ENCODE measurements around the gene B3GNT2.
A peak's percentile ranks its signal among the peaks of the same experiment; 100 is the strongest.
"Not testable (repeated sequence)": the region's sequence is repeated elsewhere in the genome, so short reads cannot be mapped to it uniquely, and the experiment has no call there.

B3GNT2 gene

GRCh38 chr2:62227386-62228075, 31.6 kb downstream of the B3GNT2 start:
- intact Hi-C loops (cut with DNase I): no loop called here
- DNase-seq: no peak

GRCh38 chr2:62229082-62229605, 33.2 kb downstream of the B3GNT2 start:
- DNase-seq: no peak
- intact Hi-C loops (cut with DNase I): no loop called here

GRCh38 chr2:62231541-62231940, 35.6 kb downstream of the B3GNT2 start:
- intact Hi-C loops (cut with DNase I): no loop called here
- DNase-seq: peak in 1 of 10 donors; percentile 32

- intact Hi-C loops (cut with DNase I): no loop called here
Observed at GRCh38 chr2:62234755-62235655, 39.1 kb downstream of the B3GNT2 start.

GRCh38 chr2:62236499-62236898, 40.6 kb downstream of the B3GNT2 start:
- DNase-seq: no peak

More at GRCh38 chr2:62234755-62235655, 39.1 kb downstream of the B3GNT2 start:
- DNase-seq: peak in 3 of 10 donors; percentile 22 to 83 (median 27)

GRCh38 chr2:62238236-62238635, 42.3 kb downstream of the B3GNT2 start:
- intact Hi-C loops (cut with DNase I): no loop called here
- no peak for DNase-seq

More at GRCh38 chr2:62236499-62236898, 40.6 kb downstream of the B3GNT2 start:
- intact Hi-C loops (cut with DNase I): no loop called here

- intact Hi-C loops (cut with DNase I): no loop called here
- no peak for DNase-seq
Observed at GRCh38 chr2:62240546-62240945, 44.6 kb downstream of the B3GNT2 start.

GRCh38 chr2:62243983-62244382, 48.1 kb downstream of the B3GNT2 start:
- intact Hi-C loops (cut with DNase I): no loop called here
- DNase-seq: no peak

- no peak for DNase-seq
- intact Hi-C loops (cut with DNase I): no loop called here
Observed at GRCh38 chr2:62248226-62248625, 52.3 kb downstream of the B3GNT2 start.

- no peak for DNase-seq
- intact Hi-C loops (cut with DNase I): no loop called here
Observed at GRCh38 chr2:62250239-62250638, 54.3 kb downstream of the B3GNT2 start.

- peak in 1 of 10 donors; percentile 61 for DNase-seq
- intact Hi-C loops (cut with DNase I): no loop called here
Observed at GRCh38 chr2:62254424-62255266, 58.7 kb downstream of the B3GNT2 start.

GRCh38 chr2:62257466-62257865, 61.6 kb downstream of the B3GNT2 start:
- no peak for DNase-seq
- intact Hi-C loops (cut with DNase I): no loop called here

- intact Hi-C loops (cut with DNase I): no loop called here
- no peak for DNase-seq
Observed at GRCh38 chr2:62263076-62263715, 67.3 kb downstream of the B3GNT2 start.

GRCh38 chr2:62264186-62264585, 68.3 kb downstream of the B3GNT2 start:
- DNase-seq: no peak
- intact Hi-C loops (cut with DNase I): no loop called here

- intact Hi-C loops (cut with DNase I): no loop called here
- DNase-seq: no peak
Observed at GRCh38 chr2:62265106-62265505, 69.2 kb downstream of the B3GNT2 start.

GRCh38 chr2:62266433-62267038, 70.6 kb downstream of the B3GNT2 start:
- DNase-seq: no peak

GRCh38 chr2:62267696-62268095, 71.8 kb downstream of the B3GNT2 start:
- no peak for DNase-seq
- intact Hi-C loops (cut with DNase I): no loop called here

More at GRCh38 chr2:62266433-62267038, 70.6 kb downstream of the B3GNT2 start:
- intact Hi-C loops (cut with DNase I): no loop called here

- intact Hi-C loops (cut with DNase I); DNase-seq: not testable (repeated sequence)
Observed at GRCh38 chr2:62268681-62269188, 72.8 kb downstream of the B3GNT2 start.

- intact Hi-C loops (cut with DNase I): no loop called here
- peak in 2 of 10 donors; percentile 21 to 82 for DNase-seq
Observed at GRCh38 chr2:62270728-62271127, 74.8 kb downstream of the B3GNT2 start.

Data from posterior cingulate gyrus (tissue), 11 donors.